ENCODE data around the gene MT3. TPM values are rescaled to one million over a fixed set of nuclear protein-coding genes. Genes with fewer than 3 reads are reported as not detected.
A peak's percentile ranks its signal among the peaks of the same experiment; 100 is the strongest.

The MT3 gene
- total and polyA plus RNA-seq, 2 of the 13 experiments (the other 11 are each of a cell fraction or from before 2014, with no cell fraction given), result not detected

- DNase-seq (ENCODE audit: low spot score) (no peak), ATAC-seq (no peak), FAIRE-seq (no peak)
- in situ Hi-C loops (cut with HindIII; ENCODE audit: extremely low pct_ligation_motif_present, low pct_unique_long_range_greater_than_20kb), result no loop called here
- CTCF ChIA-PET (ENCODE audit: low intra/inter-chr PET ratio, low total read pairs), result no interaction called here
- no TSS peak for BruUV-seq (replicated peaks)
- TF ChIP-seq ZSCAN12 (CRISPR knock-in tag; IDR thresholded peaks at IDR 0.05) (no peak), ZNF317 (CRISPR knock-in tag; IDR thresholded peaks at IDR 0.05) (0 out of 2 replicates have a peak, but pooled peaks have one; percentile 10), ZNF180 (CRISPR knock-in tag; IDR thresholded peaks at IDR 0.05; ENCODE audit: borderline replicate concordance, low read depth) (peak; percentile 99; the same call in 1 of the 2 replicates), SIN3B (IDR thresholded peaks at IDR 0.05; ENCODE audit: low read length) (no peak), ZFP36 (IDR thresholded peaks at IDR 0.05; ENCODE audit: borderline replicate concordance, low read depth, low read length, partially characterized antibody) (peak; percentile 71), ZMYM3 (CRISPR knock-in tag; IDR thresholded peaks at IDR 0.05) (peak; percentile 71), BCLAF1 (IDR thresholded peaks at IDR 0.05) (no peak), TCF7 (IDR thresholded peaks at IDR 0.05; ENCODE audit: low read depth) (no peak), CBX5 (CRISPR knock-in tag; IDR thresholded peaks at IDR 0.05; ENCODE audit: borderline replicate concordance) (no peak)
- POLR2A ChIA-PET, result interaction anchor here (0.5 kb wide), 1 partner anchor 75 kb away, joined by 3 read pairs; no protein-coding TSS in a partner anchor
- peaks cover 0 to 19% of the 10 kb centered on the region in 2 experiments; a peak in 3 of 5 replicates for H3K27me3 ChIP-seq (ENCODE audit: control insufficient read depth in 1 of 2, insufficient read depth in 2 of 2, low read length in 2 of 2)
- intact Hi-C loops (cut with micrococcal nuclease; ENCODE audit: unreplicated experiment), result no loop called here
- H4K20me1 ChIP-seq (ENCODE audit: insufficient read depth, low read length), result no peaks in the 10 kb centered on the region
- no peak overlapping the region for H3K27ac ChIP-seq (ENCODE audit: extremely low read length, insufficient read depth, low read length)
- H3K4me3 ChIP-seq (replicated peaks in 1 of 3; ENCODE audit: insufficient read depth in 1 of 3, low read depth in 2 of 3, low read length in 3 of 3), result no peak overlapping the region
- WGBS (ENCODE audit: low lambda C conversion rate), result 60% methylated on average over 5 of the region's 5 CpGs
- H3K36me3 ChIP-seq (replicated peaks in 1 of 2; ENCODE audit: control insufficient read depth in 1 of 2, insufficient read depth in 2 of 2, low read length in 2 of 2), result no peaks in the 10 kb centered on the region
- no peaks in the 10 kb centered on the region for H3K9me3 ChIP-seq (ENCODE audit: low read length)
- H3K9ac ChIP-seq (ENCODE audit: insufficient read depth, low read depth, low read length), result no peak overlapping the region
- no peak overlapping the region for H2AFZ ChIP-seq (ENCODE audit: low read length)
- H3K4me2 ChIP-seq (ENCODE audit: low read depth, low read length), result no peak overlapping the region
- H3K79me2 ChIP-seq (ENCODE audit: insufficient read depth, low read length), result no peaks in the 10 kb centered on the region
- H3K4me1 ChIP-seq (ENCODE audit: insufficient read depth, low read length), result peaks cover 76% of the 10 kb centered on the region
Measured at GRCh38 chr16:56549744-56550385, 39.5 kb upstream of the MT3 start.

Data from HepG2 (cell line).